Keratinocyte (primary cell): ENCODE results near the gene PCDH9. TPM values are rescaled to one million over a fixed set of nuclear protein-coding genes. Genes with fewer than 3 reads are reported as not detected.
A peak's percentile ranks its signal among the peaks of the same experiment; 100 is the strongest.

Experiments used
- DNase-seq: peaks from one replicate; pipeline ENCODE4 v3.0.0-alpha.2; 2011; ENCODE audit warnings: low read depth, missing footprints, low spot score
- FAIRE-seq: peaks from 2 replicates; lab custom pipeline; 2011; peaks lifted over from hg19 to GRCh38; lab: Jason Lieb, UNC
- H2AFZ ChIP-seq: 2 replicates; pipeline ENCODE4 v1.6.0; 2012; ENCODE audit warnings: low read length, control low read depth, inconsistent platforms; ENCODE audit not compliant: control insufficient read depth
- H3K27ac ChIP-seq: 2 replicates; pipeline ENCODE4 v1.5.1; 2011; ENCODE audit warnings: low read length; ENCODE audit not compliant: control insufficient read depth, insufficient read depth
- H3K27me3 ChIP-seq: 3 replicates; pipeline ENCODE4 v1.6.0; 2011; ENCODE audit warnings: low read length; ENCODE audit not compliant: control insufficient read depth, insufficient read depth; ENCODE audit errors: extremely low read depth
- H3K36me3 ChIP-seq, 2 experiments: 2 replicates in 1 of 2; 3 replicates in 1 of 2; pipeline ENCODE4 v1.5.1; 2011; ENCODE audit warnings: low read length in 2 of 2, mild to moderate bottlenecking in 1 of 2; ENCODE audit not compliant: control insufficient read depth in 2 of 2, insufficient read depth in 2 of 2; ENCODE audit errors: extremely low read depth in 1 of 2
- H3K4me1 ChIP-seq: 3 replicates; pipeline ENCODE4 v1.5.1; 2011; ENCODE audit warnings: low read length; ENCODE audit not compliant: control insufficient read depth, insufficient read depth; ENCODE audit errors: extremely low read depth
- H3K4me2 ChIP-seq: 3 replicates; pipeline ENCODE4 v1.6.0; 2011; ENCODE audit warnings: low read depth, low read length; ENCODE audit not compliant: control insufficient read depth, insufficient read depth; ENCODE audit errors: extremely low read depth
- H3K4me3 ChIP-seq, 3 experiments: fragments of 200-600 bp in 1 of 3; sonication (generic) in 1 of 3; 2 replicates in 2 of 3; 3 replicates in 1 of 3; pipeline ENCODE4 v1.5.1; 2011 to 2016; ENCODE audit warnings: low read length in 3 of 3, mild to moderate bottlenecking in 3 of 3, control low read depth in 2 of 3, inconsistent platforms in 1 of 3, low read depth in 1 of 3, mixed read lengths in 1 of 3, mixed run types in 1 of 3, moderate library complexity in 1 of 3; ENCODE audit not compliant: control insufficient read depth in 2 of 3, insufficient read depth in 2 of 3; ENCODE audit errors: extremely low read depth in 1 of 3
- H3K79me2 ChIP-seq: 2 replicates; pipeline ENCODE4 v1.6.0; 2012; ENCODE audit warnings: low read length; ENCODE audit not compliant: control insufficient read depth, insufficient read depth
- H3K9ac ChIP-seq: 3 replicates; pipeline ENCODE4 v1.6.0; 2011; ENCODE audit warnings: low read length; ENCODE audit not compliant: control insufficient read depth, insufficient read depth; ENCODE audit errors: extremely low read depth
- H3K9me1 ChIP-seq: 3 replicates; pipeline ENCODE4 v1.6.0; 2011; ENCODE audit warnings: low read length; ENCODE audit not compliant: control insufficient read depth, insufficient read depth; ENCODE audit errors: extremely low read depth
- H3K9me3 ChIP-seq: 2 replicates; pipeline ENCODE4 v1.5.1; 2012; ENCODE audit warnings: low read depth, low read length; ENCODE audit not compliant: control insufficient read depth
- H4K20me1 ChIP-seq: 3 replicates; pipeline ENCODE4 v1.6.0; 2011; ENCODE audit warnings: low read length; ENCODE audit not compliant: control insufficient read depth, insufficient read depth; ENCODE audit errors: extremely low read depth
- EZH2 ChIP-seq: IDR thresholded peaks from one replicate; pipeline ENCODE4 v1.6.1; 2012; ENCODE audit warnings: inconsistent platforms, mild to moderate bottlenecking, low read length, moderate library complexity
- dilution Hi-C: fragments of 300-500 bp; cut with MboI; formaldehyde crosslinking; loops from one replicate; pipeline ENCODE4 v1.7.0; 2020; ENCODE audit warnings: low sequenced_read_pairs; ENCODE audit not compliant: extremely low pct_ligation_motif_present
- polyA plus RNA-seq, 5 experiments: library from polyadenylated mRNA; depleted of rRNA in 3 of 5; stranded (reverse) in 3 of 5; stranded (forward) in 1 of 5; unstranded in 1 of 5; fragments of >200 nt; gene quantifications; 1 replicate in 1 of 5; 2 replicates in 3 of 5; 3 replicates in 1 of 5; pipeline versions ENCODE4 v1.2.1 to v1.2.3, GENCODE V29; 2011 to 2012; ENCODE audit warnings: missing spikeins in 2 of 5, low read depth in 1 of 5, low replicate concordance in 1 of 5
- TF ChIP-seq, protein P1 (sequence below), 3 experiments: IDR thresholded peaks in 1 of 3; conservative IDR thresholded peaks in 1 of 3; optimal IDR thresholded peaks in 1 of 3; 2 replicates in 2 of 3; 3 replicates in 1 of 3; pipeline versions ENCODE3 to v1.5.1; 2011; ENCODE audit warnings: low read length in 3 of 3, mild to moderate bottlenecking in 3 of 3, moderate library complexity in 2 of 3, control low read depth in 1 of 3, inconsistent platforms in 1 of 3; ENCODE audit not compliant: insufficient read depth in 2 of 3; ENCODE audit errors: extremely low read depth in 1 of 3

PCDH9 gene
- polyA plus RNA-seq, 1 donor (not counting 4 experiments of a cell fraction or from before 2014, with no cell fraction given), result 0.21 TPM

DNA sequence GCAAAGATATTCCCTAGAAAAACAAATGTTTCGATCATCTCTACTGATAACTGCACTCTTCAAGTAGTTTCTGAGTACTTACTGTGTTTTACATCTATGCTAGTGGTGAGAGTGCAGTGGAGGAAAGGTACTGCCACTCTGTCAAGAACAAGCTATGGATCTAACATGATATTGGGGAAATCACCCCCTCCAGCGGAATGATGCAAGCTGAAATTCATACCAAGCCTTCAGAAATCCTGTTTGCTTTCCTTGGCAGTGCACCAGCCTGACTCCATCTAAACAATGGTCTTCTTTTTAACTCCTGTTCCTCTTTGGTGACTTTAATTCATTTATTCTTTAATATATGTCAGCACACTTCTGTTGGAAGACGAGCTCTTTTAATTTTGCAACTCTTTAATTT, 238.0 kb downstream of the PCDH9 start:
- Histone ChIP-seq H3K9me1 (no peaks in the 10 kb centered on the region), H3K27me3 (no peaks in the 10 kb centered on the region), H3K79me2 (no peaks in the 10 kb centered on the region), H2AFZ (no peak overlapping the region), H3K9me3 (no peaks in the 10 kb centered on the region), H3K36me3 (no peaks in the 10 kb centered on the region), H3K4me1 (peaks cover 3% of the 10 kb centered on the region), H3K27ac (no peak overlapping the region), H3K4me2 (no peak overlapping the region), H3K9ac (no peak overlapping the region), H4K20me1 (no peaks in the 10 kb centered on the region), H3K4me3 (no peak overlapping the region)
- no peak for TF ChIP-seq EZH2
- TF ChIP-seq, protein P1, sequence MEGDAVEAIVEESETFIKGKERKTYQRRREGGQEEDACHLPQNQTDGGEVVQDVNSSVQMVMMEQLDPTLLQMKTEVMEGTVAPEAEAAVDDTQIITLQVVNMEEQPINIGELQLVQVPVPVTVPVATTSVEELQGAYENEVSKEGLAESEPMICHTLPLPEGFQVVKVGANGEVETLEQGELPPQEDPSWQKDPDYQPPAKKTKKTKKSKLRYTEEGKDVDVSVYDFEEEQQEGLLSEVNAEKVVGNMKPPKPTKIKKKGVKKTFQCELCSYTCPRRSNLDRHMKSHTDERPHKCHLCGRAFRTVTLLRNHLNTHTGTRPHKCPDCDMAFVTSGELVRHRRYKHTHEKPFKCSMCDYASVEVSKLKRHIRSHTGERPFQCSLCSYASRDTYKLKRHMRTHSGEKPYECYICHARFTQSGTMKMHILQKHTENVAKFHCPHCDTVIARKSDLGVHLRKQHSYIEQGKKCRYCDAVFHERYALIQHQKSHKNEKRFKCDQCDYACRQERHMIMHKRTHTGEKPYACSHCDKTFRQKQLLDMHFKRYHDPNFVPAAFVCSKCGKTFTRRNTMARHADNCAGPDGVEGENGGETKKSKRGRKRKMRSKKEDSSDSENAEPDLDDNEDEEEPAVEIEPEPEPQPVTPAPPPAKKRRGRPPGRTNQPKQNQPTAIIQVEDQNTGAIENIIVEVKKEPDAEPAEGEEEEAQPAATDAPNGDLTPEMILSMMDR (optimal IDR thresholded peaks at IDR 0.05 in 1 of 3, IDR thresholded peaks at IDR 0.05 in 1 of 3, conservative IDR thresholded peaks at IDR 0.05 in 1 of 3; ENCODE audit: extremely low read depth in 1 of 3, insufficient read depth in 2 of 3, low read length in 3 of 3), result peak in 1 of 3 experiments; percentile 8
- dilution Hi-C loops, result no loop called here
- no peak for FAIRE-seq
- DNase-seq, result no peak

DNA sequence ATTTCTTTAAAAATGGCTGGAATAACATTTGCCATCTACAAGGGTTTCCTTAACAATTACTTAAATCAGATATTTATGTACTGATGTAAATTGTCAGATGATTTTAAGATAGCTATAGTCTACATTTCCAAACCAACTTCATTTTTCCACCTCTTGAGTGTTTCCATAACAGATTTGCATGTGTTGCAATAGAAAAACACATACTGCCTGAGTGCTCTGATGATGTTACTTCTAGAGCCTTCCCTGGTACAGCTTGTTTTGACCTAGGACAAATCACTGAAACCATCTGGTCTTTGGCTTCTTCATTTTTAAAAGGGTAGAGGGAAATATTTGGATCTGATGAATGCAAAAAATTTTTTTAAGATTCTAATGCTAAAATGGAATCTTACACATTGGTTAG, 245.9 kb downstream of the PCDH9 start:
- Histone ChIP-seq H2AFZ (no peak overlapping the region), H3K4me1 (no peaks in the 10 kb centered on the region), H4K20me1 (no peaks in the 10 kb centered on the region), H3K4me2 (no peak overlapping the region), H3K36me3 (no peaks in the 10 kb centered on the region), H3K27ac (no peak overlapping the region), H3K9ac (no peak overlapping the region), H3K9me1 (no peaks in the 10 kb centered on the region), H3K9me3 (no peaks in the 10 kb centered on the region), H3K4me3 (no peak overlapping the region), H3K79me2 (no peaks in the 10 kb centered on the region), H3K27me3 (no peaks in the 10 kb centered on the region)
- dilution Hi-C loops, result no loop called here
- FAIRE-seq, result no peak
- DNase-seq, result no peak
- TF ChIP-seq EZH2, result no peak
- TF ChIP-seq, protein P1 (optimal IDR thresholded peaks at IDR 0.05 in 1 of 3, IDR thresholded peaks at IDR 0.05 in 1 of 3, conservative IDR thresholded peaks at IDR 0.05 in 1 of 3; ENCODE audit: extremely low read depth in 1 of 3, insufficient read depth in 2 of 3, low read length in 3 of 3), result no peak
